MV-4-11 (cell line): Measurements from ENCODE around the gene EPO.
"Not testable (repeated sequence)": the region's sequence is repeated elsewhere in the genome, so short reads cannot be mapped to it uniquely, and the experiment has no call there.

ENCODE experiments used
- DNase-seq: peaks from one replicate; lab custom pipeline; 2025; lab: John Stamatoyannopoulos, UW

EPO gene

GRCh38 chr7:100705753-100706671, 14.3 kb upstream of the EPO start, which contains the start of gene POP7:
POP7 (plus strand) TSS chr7:100706121; CDS start chr7:100706831, 710 bp downstream.
- peak; percentile 96 for DNase-seq

GRCh38 chr7:100706672-100707311, 13.5 kb upstream of the EPO start:
- no peak for DNase-seq

GRCh38 chr7:100708395-100708794, 11.9 kb upstream of the EPO start:
- no peak for DNase-seq

- no peak for DNase-seq
These were observed 9.8 kb upstream of the EPO start for GRCh38 chr7:100710452-100710851.

GRCh38 chr7:100711369-100711768, 8.9 kb upstream of the EPO start:
- no peak for DNase-seq

- no peak for DNase-seq
These were observed 5.5 kb upstream of the EPO start for GRCh38 chr7:100714725-100715124.

- DNase-seq: not testable (repeated sequence)
These were observed 3.2 kb upstream of the EPO start for GRCh38 chr7:100717073-100717472.

GRCh38 chr7:100719523-100720278, 567 bp upstream of the EPO start:
- peak; percentile 5 for DNase-seq

- DNase-seq: no peak
These were observed 620 bp downstream of the EPO start for GRCh38 chr7:100720671-100721504.

GRCh38 chr7:100721505-100721812, 1.2 kb downstream of the EPO start:
- no peak for DNase-seq

- DNase-seq: no peak
These were observed 2.4 kb downstream of the EPO start for GRCh38 chr7:100722480-100723212.

GRCh38 chr7:100723732-100724275, 3.5 kb downstream of the EPO start:
- no peak for DNase-seq

- DNase-seq: not testable (repeated sequence)
These were observed 4.1 kb downstream of the EPO start for GRCh38 chr7:100724364-100724763.

- DNase-seq: no peak
These were observed 6.9 kb downstream of the EPO start for GRCh38 chr7:100726996-100727761.

GRCh38 chr7:100728196-100728595, 7.9 kb downstream of the EPO start:
- DNase-seq: no peak

- DNase-seq: no peak
These were observed 10.0 kb downstream of the EPO start for GRCh38 chr7:100730136-100730800.

- no peak for DNase-seq
These were observed 11.8 kb downstream of the EPO start for GRCh38 chr7:100731937-100732636.

- no peak for DNase-seq
These were observed 15.5 kb downstream of the EPO start for GRCh38 chr7:100735730-100736129.

- DNase-seq: no peak
These were observed 16.4 kb downstream of the EPO start for GRCh38 chr7:100736671-100737070.
